B cell (primary cell): ENCODE measurements around the gene NSD1. TPM values are rescaled to one million over a fixed set of nuclear protein-coding genes. Genes with fewer than 3 reads are reported as not detected.

Experiments
- ATAC-seq: fragments of 200-7000 bp; cut with Tn5 transposase; one replicate; pipeline ENCODE4 v1.10.0; 2021; ENCODE audit warnings: low read depth, mild to moderate bottlenecking, moderate number of reproducible peaks, moderate library complexity
- CTCF ChIA-PET: fragments of 350-600 bp; sonication (Branson Sonifier 250); formaldehyde crosslinking; loops from one replicate; lab custom pipeline; 2021; ENCODE audit warnings: antibody characterized with exemption, inconsistent platforms; lab: Charles Lee
- POLR2A ChIA-PET: fragments of 350-600 bp; sonication (Branson Sonifier 250); formaldehyde crosslinking; loops from one replicate; lab custom pipeline; 2021; ENCODE audit warnings: antibody characterized with exemption; lab: Charles Lee
- DNase-seq: peaks from one replicate; pipeline ENCODE4 v3.0.0; 2013
- H2AFZ ChIP-seq: 2 replicates; pipeline ENCODE4 v1.6.1; 2012; ENCODE audit warnings: mild to moderate bottlenecking, low read depth, low read length; ENCODE audit not compliant: insufficient read depth, poor library complexity, severe bottlenecking
- H3K27ac ChIP-seq, 2 donors: 1 replicate in 1 of 2; 2 replicates in 1 of 2; pipeline ENCODE4 v1.5.1; 2012 to 2013; ENCODE audit warnings: low read length in 2 of 2, mild to moderate bottlenecking in 2 of 2, moderate library complexity in 1 of 2
- H3K27me3 ChIP-seq, 4 experiments: fragments of 200-600 bp in 1 of 4; sonication (generic) in 1 of 4; replicated peaks in 1 of 4; 1 replicate in 2 of 4; 2 replicates in 2 of 4; pipeline versions ENCODE4 v1.6.1 to v1.7.0; 2013 to 2016; ENCODE audit warnings: low read length in 3 of 4, mild to moderate bottlenecking in 2 of 4, mixed read lengths in 1 of 4, moderate library complexity in 1 of 4; ENCODE audit not compliant: insufficient read depth in 4 of 4, control insufficient read depth in 3 of 4; ENCODE audit errors: control extremely low read depth in 1 of 4
- H3K36me3 ChIP-seq, 2 experiments: replicated peaks in 1 of 2; 1 replicate in 1 of 2; 2 replicates in 1 of 2; pipeline versions ENCODE4 v1.6.1 to v1.7.1; 2013; ENCODE audit warnings: low read length in 1 of 2; ENCODE audit not compliant: insufficient read depth in 2 of 2, control insufficient read depth in 1 of 2; ENCODE audit errors: control extremely low read depth in 1 of 2, extremely low read depth in 1 of 2
- H3K4me1 ChIP-seq, 2 donors: fragments of 200-600 bp in 1 of 2; sonication (generic) in 1 of 2; 1 replicate in 1 of 2; 2 replicates in 1 of 2; pipeline versions ENCODE4 v1.5.1 to v1.6.1; 2013 to 2017; ENCODE audit warnings: low read length in 2 of 2; ENCODE audit not compliant: control insufficient read depth in 2 of 2, insufficient read depth in 2 of 2
- H3K4me2 ChIP-seq: replicated peaks from 2 replicates; pipeline ENCODE3; 2012; ENCODE audit warnings: mild to moderate bottlenecking, low read depth, low read length; ENCODE audit not compliant: poor library complexity, severe bottlenecking
- H3K4me3 ChIP-seq, 5 experiments: fragments of 200-600 bp in 1 of 5; sonication (generic) in 1 of 5; 1 replicate in 3 of 5; 2 replicates in 2 of 5; pipeline versions ENCODE4 v1.5.1 to v1.7.0; 2011 to 2016; ENCODE audit warnings: low read length in 4 of 5, mild to moderate bottlenecking in 4 of 5, low read depth in 2 of 5, control low read depth in 1 of 5, moderate library complexity in 1 of 5; ENCODE audit not compliant: insufficient read depth in 1 of 5; ENCODE audit errors: control extremely low read depth in 1 of 5, extremely low read depth in 1 of 5
- H3K79me2 ChIP-seq: fragments of 200-600 bp; sonication (generic); one replicate; pipeline ENCODE4 v1.6.0; 2016; ENCODE audit warnings: low read length; ENCODE audit not compliant: control insufficient read depth, insufficient read depth
- H3K9ac ChIP-seq: fragments of 200-600 bp; sonication (generic); 2 replicates; pipeline ENCODE4 v1.6.1; 2017; ENCODE audit warnings: mild to moderate bottlenecking, low read length, moderate library complexity
- H3K9me3 ChIP-seq, 3 donors: one replicate each; pipeline versions ENCODE4 v1.6.1 to v1.7.1; 2013; ENCODE audit warnings: low read length in 2 of 3; ENCODE audit not compliant: control insufficient read depth in 2 of 3, insufficient read depth in 1 of 3; ENCODE audit errors: control extremely low read depth in 1 of 3
- H4K20me1 ChIP-seq: 2 replicates; pipeline ENCODE4 v1.6.0; 2012; ENCODE audit warnings: mild to moderate bottlenecking, low read length; ENCODE audit not compliant: insufficient read depth, control insufficient read depth, poor library complexity, severe bottlenecking
- H3K27ac Mint-ChIP-seq: one replicate; pipeline ENCODE4 v1.8.0; 2021; ENCODE audit warnings: mixed read lengths
- H3K27me3 Mint-ChIP-seq: one replicate; pipeline ENCODE4 v1.8.0; 2021; ENCODE audit warnings: mixed read lengths
- H3K4me1 Mint-ChIP-seq: one replicate; pipeline ENCODE4 v1.8.0; 2021; ENCODE audit warnings: mixed read lengths
- H3K4me3 Mint-ChIP-seq: one replicate; pipeline ENCODE4 v1.8.0; 2021; ENCODE audit warnings: mixed read lengths
- H3K9me3 Mint-ChIP-seq: one replicate; pipeline ENCODE4 v1.8.0; 2022; ENCODE audit warnings: mixed read lengths; ENCODE audit not compliant: insufficient read depth
- CTCF ChIP-seq: fragments of 200-600 bp; IDR thresholded peaks from one replicate; pipeline ENCODE4 v1.8.0; 2022; ENCODE audit warnings: antibody characterized with exemption, mild to moderate bottlenecking
- EZH2 ChIP-seq: IDR thresholded peaks from 2 replicates; pipeline ENCODE4 v1.6.1; 2012; ENCODE audit warnings: borderline replicate concordance, low read depth, mild to moderate bottlenecking, moderate library complexity, low read length; ENCODE audit not compliant: insufficient read depth, poor library complexity, severe bottlenecking
- WGBS: methylation state at CpG from one replicate; pipeline ENCODE4 v1.1.5; 2013; ENCODE audit warnings: missing lambda C conversion rate; ENCODE audit not compliant: insufficient coverage; 5-methylcytosine and 5-hydroxymethylcytosine counted together
- intact Hi-C: fragments of 100-400 bp; cut with micrococcal nuclease; formaldehyde crosslinking; loops from one replicate; pipeline ENCODE4 v1.10.0; 2022
- polyA plus RNA-seq: library from polyadenylated mRNA; depleted of rRNA; stranded (reverse); fragments of >200 nt; gene quantifications from 2 replicates; pipeline ENCODE4 v1.2.3, GENCODE V29; 2012
- total RNA-seq, 2 donors: library from RNA; stranded (reverse); fragments of 120-200 nt in 1 of 2; gene quantifications; 1 replicate in 1 of 2; 2 replicates in 1 of 2; pipeline versions ENCODE4 v1.2.3 to v1.2.4, GENCODE V29; 2013 to 2022

NSD1 gene
- total and polyA plus RNA-seq, 2 donors (not counting 1 experiment from before 2014, with no cell fraction given) = 10.8 to 145 TPM

- Histone ChIP-seq H3K36me3 (peaks cover 4 to 33% of the 10 kb centered on the region in 2 experiments), H3K79me2 (peaks cover 9% of the 10 kb centered on the region), H3K27me3 (no peaks in the 10 kb centered on the region), H3K4me2 (no peak overlapping the region), H3K4me1 (peaks cover 16 to 21% of the 10 kb centered on the region in 2 donors), H3K4me3 (no peak overlapping the region), H4K20me1 (peaks cover 8% of the 10 kb centered on the region), H3K27ac (no peak overlapping the region), H3K9me3 (no peaks in the 10 kb centered on the region), H3K9ac (no peak overlapping the region), H2AFZ (no peak overlapping the region)
- intact Hi-C loops = no loop called here
- ChIA-PET CTCF (interaction anchor here (0.9 to 2.1 kb wide), 5 partner anchors 10 to 215 kb away, joined by 3 to 5 read pairs (median 4); no protein-coding TSS in a partner anchor), POLR2A (no interaction called here)
- DNase-seq = no peak
- H3K9me3 Mint-ChIP-seq = no peaks in the 10 kb centered on the region
- H3K4me3 Mint-ChIP-seq = no peak overlapping the region
- TF ChIP-seq CTCF (no peak), EZH2 (no peak)
- ATAC-seq = no peak
- 96% methylated on average over 13 of the region's 19 CpGs for WGBS
- H3K27me3 Mint-ChIP-seq = no peaks in the 10 kb centered on the region
- H3K4me1 Mint-ChIP-seq = peaks cover 22% of the 10 kb centered on the region
- H3K27ac Mint-ChIP-seq = no peak overlapping the region
Observed at GRCh38 chr5:177328545-177329231, 195.1 kb downstream of the NSD1 start.

GRCh38 chr5:177329883-177330282 lies 196.3 kb downstream of the NSD1 start:
- no peak overlapping the region for H3K27ac Mint-ChIP-seq

More at GRCh38 chr5:177329883-177330282, 196.3 kb downstream of the NSD1 start:
- 89% methylated on average over 6 of the region's 6 CpGs for WGBS
- Histone ChIP-seq H3K4me3 (no peak overlapping the region), H2AFZ (no peak overlapping the region), H3K9me3 (no peaks in the 10 kb centered on the region), H3K9ac (no peak overlapping the region), H4K20me1 (peaks cover 8% of the 10 kb centered on the region), H3K79me2 (peaks cover 9% of the 10 kb centered on the region), H3K4me1 (peaks cover 16 to 25% of the 10 kb centered on the region in 2 donors), H3K27me3 (no peaks in the 10 kb centered on the region), H3K4me2 (no peak overlapping the region), H3K27ac (no peak overlapping the region), H3K36me3 (peaks cover 4 to 45% of the 10 kb centered on the region in 2 experiments)
- Mint-ChIP-seq H3K4me3 (no peak overlapping the region), H3K4me1 (peaks cover 25% of the 10 kb centered on the region), H3K27me3 (no peaks in the 10 kb centered on the region), H3K9me3 (no peaks in the 10 kb centered on the region)
- intact Hi-C loops = no loop called here
- no peak for DNase-seq
- CTCF ChIA-PET = interaction anchor here (1.1 kb wide), 1 partner anchor 14 kb away, joined by 3 read pairs; no protein-coding TSS in a partner anchor
- ATAC-seq = no peak
- TF ChIP-seq EZH2 = no peak
- no peak for TF ChIP-seq CTCF
- POLR2A ChIA-PET = no interaction called here
